K562 (cell line): Measurements from ENCODE around the gene CCDC47. TPM values are rescaled to one million over a fixed set of nuclear protein-coding genes. Genes with fewer than 3 reads are reported as not detected.
A peak's percentile ranks its signal among the peaks of the same experiment; 100 is the strongest.

ENCODE experiments used
- ATF6 ChIP-seq: sonication (generic); formaldehyde crosslinking; IDR thresholded peaks from 2 replicates; pipeline ENCODE4 v1.4.0; 2020; ENCODE audit warnings: mild to moderate bottlenecking, missing genetic modification reagents
- BACH1 ChIP-seq: fragments of 200-800 bp; sonication (Bioruptor generic); IDR thresholded peaks from 2 replicates; pipeline ENCODE4 v1.6.1; 2016; ENCODE audit warnings: missing genetic modification characterization, missing compliant biosample characterization
- CBX1 ChIP-seq: sonication (generic); IDR thresholded peaks from 2 replicates; pipeline ENCODE4 v1.6.1; 2016; ENCODE audit warnings: antibody characterized with exemption, low read depth, mild to moderate bottlenecking
- CEBPG ChIP-seq, 3 experiments: fragments of 200-800 bp in 1 of 3; sonication (Bioruptor generic) in 1 of 3; sonication (generic) in 1 of 3; formaldehyde crosslinking in 1 of 3; IDR thresholded peaks in 2 of 3; conservative IDR thresholded peaks in 1 of 3; 2 replicates each; pipeline versions ENCODE4 v1.6.1 to v1.8.0; 2016 to 2022; ENCODE audit warnings: missing compliant biosample characterization in 2 of 3, missing genetic modification characterization in 2 of 3, mild to moderate bottlenecking in 1 of 3, missing genetic modification reagents in 1 of 3
- E2F1 ChIP-seq: sonication (generic); formaldehyde crosslinking; IDR thresholded peaks from 2 replicates; pipeline ENCODE4 v1.8.1; 2023; ENCODE audit warnings: mild to moderate bottlenecking, missing genetic modification reagents, moderate library complexity
- E2F6 ChIP-seq, 2 experiments: IDR thresholded peaks; 2 replicates each; pipeline ENCODE4 v1.6.1; 2011; ENCODE audit warnings: borderline replicate concordance in 1 of 2, control low read depth in 1 of 2, low read depth in 1 of 2, low read length in 1 of 2, mild to moderate bottlenecking in 1 of 2, mixed read lengths in 1 of 2, moderate library complexity in 1 of 2; ENCODE audit not compliant: insufficient read depth in 1 of 2, insufficient read length in 1 of 2, poor library complexity in 1 of 2, severe bottlenecking in 1 of 2; ENCODE audit errors: extremely low read depth in 1 of 2
- ELK3 ChIP-seq: fragments of 450-650 bp; formaldehyde crosslinking; IDR thresholded peaks from 2 replicates; pipeline ENCODE4 v1.4.0; 2020; ENCODE audit warnings: mild to moderate bottlenecking
- EP300 ChIP-seq: IDR thresholded peaks from 2 replicates; pipeline ENCODE4 v1.6.1; 2012; ENCODE audit warnings: low read length, improper control_type of control experiment
- GTF2B ChIP-seq: IDR thresholded peaks from 2 replicates; pipeline ENCODE4 v1.6.1; 2011; ENCODE audit not compliant: insufficient read length; ENCODE audit errors: extremely low read depth
- KAT2B ChIP-seq: IDR thresholded peaks from one replicate; pipeline ENCODE4 v1.6.1; 2012; ENCODE audit warnings: low read depth, mild to moderate bottlenecking, control low read depth, inconsistent platforms, low read length, moderate library complexity
- NKRF ChIP-seq: fragments of 450-650 bp; IDR thresholded peaks from 2 replicates; pipeline ENCODE4 v1.6.1; 2016; ENCODE audit warnings: borderline replicate concordance
- OTX1 ChIP-seq: fragments of 450-650 bp; formaldehyde crosslinking; IDR thresholded peaks from 2 replicates; pipeline ENCODE4 v1.4.0; 2022; ENCODE audit warnings: mild to moderate bottlenecking
- TCF3 ChIP-seq: sonication (generic); formaldehyde crosslinking; IDR thresholded peaks from 2 replicates; pipeline ENCODE4 v1.4.0; 2020; ENCODE audit warnings: mild to moderate bottlenecking, missing genetic modification reagents
- ZNF197 ChIP-seq: fragments of 200-800 bp; sonication (Bioruptor generic); IDR thresholded peaks from 2 replicates; pipeline ENCODE4 v1.6.1; 2016; ENCODE audit warnings: low read depth, missing genetic modification characterization, missing compliant biosample characterization
- ZNF253 ChIP-seq: fragments of 250-450 bp; sonication (Bioruptor Pico); conservative IDR thresholded peaks from 2 replicates; pipeline ENCODE4 v1.6.1; 2021; ENCODE audit warnings: mild to moderate bottlenecking
- ZNF280B ChIP-seq: fragments of 250-450 bp; sonication (Bioruptor Pico); IDR thresholded peaks from 2 replicates; pipeline ENCODE4 v1.5.1; 2021; ENCODE audit warnings: mild to moderate bottlenecking
- ZNF354B ChIP-seq: fragments of 250-450 bp; sonication (Bioruptor Pico); IDR thresholded peaks from 2 replicates; pipeline ENCODE4 v1.4.0; 2020
- polyA plus RNA-seq, 8 experiments: library from polyadenylated mRNA; depleted of rRNA in 4 of 8; stranded (reverse) in 5 of 8; unstranded in 3 of 8; fragments of >200 nt; fragmentation: Nextera tagmentation in 2 of 8; fragmentation: Illumina TruSeq in 1 of 8; extraction: Ambion mirVana in 2 of 8; extraction: Trizol in 1 of 8; gene quantifications; 2 replicates each; pipeline versions ENCODE4 v1.2.1 to v1.2.3, GENCODE V29; 2011 to 2014; ENCODE audit warnings: inconsistent platforms in 1 of 8, missing spikeins in 1 of 8
- total RNA-seq, 7 experiments: library from RNA; depleted of rRNA in 6 of 7; stranded (reverse); fragments of >200 nt in 6 of 7; fragmentation: Illumina TruSeq in 2 of 7; extraction: Trizol in 2 of 7; gene quantifications; 2 replicates each; pipeline versions ENCODE4 v1.2.1 to v1.2.3, GENCODE V29; 2011 to 2021; ENCODE audit warnings: low replicate concordance in 1 of 7

CCDC47 gene
- total and polyA plus RNA-seq, 9 of the 15 experiments (the other 6 are each of a cell fraction or from before 2014, with no cell fraction given): 15.5 to 162 (median 122) TPM

- TF ChIP-seq ZNF253 (CRISPR knock-in tag) (no peak), TCF3 (CRISPR knock-in tag) (no peak; the same call in 1 of the 2 replicates), ZNF354B (CRISPR knock-in tag) (no peak), GTF2B (no peak), NKRF (0 out of 2 replicates have a peak, but pooled peaks have one; percentile 49), E2F6 (IDR thresholded peaks at IDR 0.05; ENCODE audit: borderline replicate concordance in 1 of 2, extremely low read depth in 1 of 2, insufficient read depth in 1 of 2, insufficient read length in 1 of 2, low read depth in 1 of 2, low read length in 1 of 2, poor library complexity in 1 of 2, severe bottlenecking in 1 of 2) (no peak), ZNF197 (CRISPR knock-in tag) (no peak), ELK3 (CRISPR knock-in tag) (no peak), E2F1 (no peak), KAT2B (no peak), ATF6 (CRISPR knock-in tag) (peak; percentile 61), EP300 (no peak), ZNF280B (CRISPR knock-in tag) (no peak), CEBPG (CRISPR knock-in tag; IDR thresholded peaks at IDR 0.05) (no peak), CEBPG (tag; conservative IDR thresholded peaks at IDR 0.05 in 1 of 2, IDR thresholded peaks at IDR 0.05 in 1 of 2) (no peak), OTX1 (no peak), CBX1 (no peak), BACH1 (tag) (peak; percentile 35; the same call in 1 of the 2 replicates)
Observed at GRCh38 chr17:63772801-63773271, 561 bp downstream of the CCDC47 start (continued).
